H4 (cell line): ENCODE data around the gene ODC1. TPM values are rescaled to one million over a fixed set of nuclear protein-coding genes. Genes with fewer than 3 reads are reported as not detected.
A peak's percentile ranks its signal among the peaks of the same experiment; 100 is the strongest.

Experiments
- DNase-seq: peaks from one replicate; pipeline ENCODE4 v3.0.0-alpha.2; 2015; ENCODE audit warnings: low spot score
- total RNA-seq: library from RNA; depleted of rRNA; stranded (reverse); fragments of >200 nt; shearing (Covaris generic); gene quantifications from 2 replicates; pipeline ENCODE4 v1.2.3, GENCODE V29; 2014; rRNA removed

ODC1 gene
- total RNA-seq, 1 experiment from 2014 or later: 123 TPM

DNA sequence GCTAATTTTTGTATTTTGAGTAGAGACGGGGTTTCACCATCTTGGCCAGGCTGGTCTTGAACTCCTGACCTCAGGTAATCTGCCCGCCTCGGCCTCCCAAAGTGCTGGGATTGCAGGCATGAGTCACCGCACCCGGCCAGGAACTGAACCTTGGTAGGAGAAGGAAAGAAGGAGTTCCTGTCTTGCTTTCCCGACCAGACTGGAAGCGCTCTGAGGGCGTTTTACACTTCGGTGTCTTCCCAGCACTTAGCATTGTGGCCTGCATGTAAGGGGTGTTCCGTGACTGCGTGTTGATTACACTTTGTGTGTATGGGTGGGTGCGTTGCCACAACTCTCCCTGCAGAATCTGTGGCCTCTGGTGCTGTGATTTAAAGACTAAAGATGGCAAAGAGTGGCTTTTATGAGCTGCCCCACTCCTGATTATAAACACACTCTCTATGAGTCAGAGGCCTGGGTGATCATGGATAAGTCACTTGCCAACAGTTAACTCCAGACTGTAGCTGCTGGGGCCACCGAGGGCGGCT is 46.0 kb downstream of the ODC1 start:
- peak; percentile 39 for DNase-seq

DNA sequence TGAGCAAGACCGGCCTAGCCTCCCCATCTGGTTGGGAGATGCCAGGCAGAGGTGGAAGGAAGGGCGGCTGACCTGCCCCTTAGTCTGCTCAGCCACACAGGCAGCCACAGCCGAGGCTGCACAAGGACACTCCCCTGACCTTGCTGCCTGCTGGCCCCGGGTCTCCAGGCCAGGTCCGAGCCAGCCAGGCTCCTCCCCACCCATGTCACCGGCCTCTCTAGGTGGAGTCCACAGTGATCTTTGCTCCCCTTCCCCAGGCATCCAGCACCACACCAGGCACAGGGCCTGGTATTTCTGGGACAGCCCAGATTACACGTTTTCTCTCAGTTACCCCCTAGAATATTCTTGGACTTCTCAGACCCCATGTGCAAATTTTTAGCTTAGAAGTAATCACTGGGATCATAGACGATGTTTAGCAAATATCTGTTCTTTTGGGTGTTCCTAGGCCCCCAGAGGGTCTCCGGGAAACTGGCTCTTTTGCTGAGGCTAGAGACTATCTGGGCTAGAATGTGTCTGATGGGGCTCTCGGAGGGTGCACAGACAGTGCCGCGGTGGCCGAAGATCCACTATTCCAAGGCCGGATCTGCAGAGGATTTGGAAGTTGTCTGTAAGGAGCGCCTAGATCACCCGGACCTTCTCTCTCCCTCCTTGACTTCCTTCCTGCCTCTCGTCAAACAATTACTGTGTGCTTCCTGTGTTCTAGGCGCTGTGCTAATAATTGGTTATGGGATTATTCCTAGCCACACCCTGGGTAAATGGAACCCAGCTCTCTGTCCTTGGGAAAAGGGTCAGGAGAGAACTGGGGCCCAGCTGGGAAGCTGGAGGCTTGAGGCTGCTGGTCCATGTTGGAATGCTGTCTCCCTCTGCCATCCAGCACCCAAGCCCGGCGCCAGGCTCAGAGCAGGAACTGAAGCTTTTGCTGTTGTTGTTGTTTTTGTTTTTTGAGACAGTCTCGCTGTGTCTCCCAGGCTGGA is 46.9 kb downstream of the ODC1 start:
- no peak for DNase-seq

DNA sequence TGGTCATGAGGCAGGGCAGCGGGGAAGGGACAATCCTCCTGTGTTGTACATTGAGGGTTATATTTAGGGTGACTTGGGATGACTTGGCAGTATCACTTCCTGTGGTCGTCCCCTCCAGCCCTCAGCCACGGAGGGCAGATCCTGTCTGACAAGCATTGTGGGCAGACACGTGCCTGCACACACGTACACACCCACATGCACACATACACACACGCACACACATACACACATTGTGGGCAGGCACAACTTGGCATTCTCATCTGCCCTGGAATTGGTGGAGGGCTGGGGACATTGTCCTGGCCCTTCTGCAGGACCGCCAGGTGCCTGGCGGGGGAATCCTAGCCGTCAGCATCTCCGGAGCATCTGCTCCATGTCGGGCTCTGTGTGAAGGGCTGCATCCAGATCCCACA is 47.6 kb downstream of the ODC1 start:
- no peak for DNase-seq

DNA sequence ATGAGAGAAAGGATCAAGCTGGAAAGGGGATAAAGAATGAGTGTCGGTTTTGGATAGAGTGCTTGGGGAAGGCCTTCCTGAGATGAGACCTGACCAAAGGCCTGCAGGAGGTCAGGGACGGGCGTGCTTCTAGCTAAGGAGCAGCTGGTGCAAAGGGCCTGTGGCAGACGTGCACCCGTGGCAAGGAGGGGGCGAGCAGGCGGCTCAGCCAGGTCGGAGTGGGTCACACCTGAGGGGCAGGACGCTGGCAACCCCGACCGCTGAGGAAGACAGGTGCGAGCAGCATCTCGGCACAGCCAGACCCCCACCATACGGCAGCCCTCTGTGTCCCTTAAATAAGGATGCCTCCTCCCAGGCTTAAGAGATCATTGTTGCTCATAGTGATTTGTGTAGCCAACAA is 48.1 kb downstream of the ODC1 start:
- no peak for DNase-seq

DNA sequence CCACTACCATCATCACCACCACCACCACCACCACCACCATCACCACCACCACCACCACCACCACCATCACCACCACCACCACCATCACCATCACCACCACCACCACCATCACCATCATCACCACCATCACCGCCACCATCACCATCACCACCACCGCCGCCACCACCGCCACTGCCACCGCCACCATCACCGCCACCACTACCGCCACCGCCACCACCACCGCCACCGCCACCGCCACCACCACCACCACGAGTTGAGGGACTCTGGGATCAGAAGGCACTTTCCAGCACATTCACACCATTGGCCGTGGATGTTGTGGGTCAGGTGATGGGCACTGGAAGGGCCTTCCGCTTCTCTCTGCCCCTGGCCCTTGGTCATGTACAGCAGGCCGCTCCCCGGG is 48.8 kb downstream of the ODC1 start:
- no peak for DNase-seq

DNA sequence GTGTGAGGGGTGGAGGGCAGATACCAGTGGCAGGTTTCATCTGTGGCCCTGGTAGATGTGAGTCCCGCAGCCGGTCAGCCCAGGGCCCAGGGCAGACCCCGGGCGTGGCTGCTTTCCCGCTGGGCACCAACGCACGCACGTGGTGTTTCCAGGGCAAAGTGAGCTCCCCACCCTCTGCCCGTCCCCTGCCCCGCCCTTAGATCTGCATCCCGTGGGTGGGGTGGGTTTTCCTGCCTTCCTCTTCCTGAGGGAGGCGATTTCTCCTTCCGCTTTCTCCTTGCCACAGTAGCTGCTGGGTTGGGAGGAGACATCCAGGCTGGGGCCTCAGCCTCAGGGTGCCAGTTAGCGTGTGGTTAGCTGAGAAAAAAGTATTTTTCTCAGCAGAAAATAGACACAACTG is 49.6 kb downstream of the ODC1 start:
- DNase-seq: no peak

DNA sequence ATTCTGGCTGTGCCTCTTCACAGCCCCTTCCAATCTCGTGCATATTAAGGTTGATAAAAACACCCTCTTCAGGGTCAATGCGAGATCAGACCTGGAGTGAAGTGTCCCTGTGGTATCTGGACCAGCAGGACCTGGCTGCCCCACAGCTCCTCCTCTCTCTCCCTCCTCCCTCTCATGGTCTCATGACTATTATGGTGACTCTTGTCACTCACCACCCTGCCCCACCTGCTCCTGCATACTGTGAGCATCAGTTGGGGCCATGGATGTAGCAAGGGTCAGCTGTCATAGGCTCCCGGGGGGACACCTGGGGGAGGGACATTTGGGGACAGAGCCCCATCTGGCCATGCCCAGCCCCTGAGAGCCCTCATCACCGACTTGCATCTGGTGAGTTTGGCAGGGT is 50.2 kb downstream of the ODC1 start:
- no peak for DNase-seq

DNA sequence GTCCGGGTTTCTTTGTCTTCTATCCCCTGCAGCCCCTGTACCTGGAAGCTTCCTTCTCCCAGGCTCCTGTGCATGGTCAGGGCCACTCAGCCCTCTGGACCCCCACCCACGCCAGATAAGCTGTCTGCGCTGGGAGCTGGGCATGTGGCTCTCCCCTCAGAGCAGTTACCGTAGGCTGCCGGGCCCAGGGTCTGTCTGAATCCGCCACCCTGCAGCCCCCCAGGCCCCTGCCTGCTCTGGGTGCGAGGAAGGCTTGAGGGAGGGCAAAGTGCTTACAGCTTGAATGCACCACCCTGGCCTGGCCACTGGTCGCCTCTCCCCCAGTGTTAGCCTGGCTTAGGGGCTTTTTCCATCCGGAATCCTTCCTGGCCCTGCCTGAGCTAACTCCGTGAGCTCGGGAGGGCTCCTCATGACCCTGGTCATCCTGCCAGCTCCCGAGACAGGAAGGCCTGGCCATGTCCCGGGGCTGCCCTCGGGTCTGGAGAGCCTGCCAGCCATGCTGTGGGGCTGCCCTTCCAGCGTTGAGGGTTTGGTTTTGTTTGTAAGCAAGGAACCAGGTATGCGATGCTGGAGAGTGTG is 50.7 kb downstream of the ODC1 start:
- no peak for DNase-seq

DNA sequence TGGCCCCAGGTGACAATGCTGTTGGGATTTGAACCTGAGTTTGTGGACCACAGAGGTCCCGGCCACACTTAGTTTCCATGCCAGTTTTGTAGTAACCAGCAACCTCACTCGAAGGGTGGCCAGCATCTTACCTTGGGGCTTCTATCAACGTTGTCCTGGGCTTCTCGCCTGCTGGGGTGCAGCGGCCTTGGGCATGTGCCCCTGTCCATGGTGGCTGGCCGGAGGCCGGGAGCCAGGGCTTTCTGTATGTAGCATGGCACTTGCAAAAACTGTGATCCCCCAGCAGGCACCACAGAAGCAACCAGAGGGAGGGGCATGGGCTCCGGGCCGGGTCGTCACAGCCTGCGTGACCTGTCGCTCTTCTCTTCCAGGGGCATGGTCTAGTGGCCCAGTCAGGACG is 51.7 kb downstream of the ODC1 start:
- no peak for DNase-seq

DNA sequence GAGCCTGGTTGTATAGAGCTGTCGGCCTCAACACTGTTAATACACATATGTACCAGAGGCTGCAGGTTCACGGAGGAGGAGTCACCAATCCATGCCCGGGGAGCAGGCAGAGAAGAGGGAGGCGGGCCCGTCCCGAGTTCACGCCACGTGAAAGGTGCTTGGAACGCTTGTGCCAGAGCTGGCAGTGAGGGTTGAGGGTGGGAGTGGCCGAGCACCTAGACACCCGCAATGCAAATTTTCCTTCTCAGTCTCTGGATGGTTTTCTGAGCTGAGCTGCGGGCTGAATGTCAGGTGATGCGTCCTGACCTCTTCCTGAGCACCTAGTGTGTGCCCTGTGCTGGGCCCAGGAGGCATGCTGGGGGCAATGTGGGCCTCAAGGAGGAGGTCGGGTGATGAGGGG is 52.2 kb downstream of the ODC1 start:
- no peak for DNase-seq

DNA sequence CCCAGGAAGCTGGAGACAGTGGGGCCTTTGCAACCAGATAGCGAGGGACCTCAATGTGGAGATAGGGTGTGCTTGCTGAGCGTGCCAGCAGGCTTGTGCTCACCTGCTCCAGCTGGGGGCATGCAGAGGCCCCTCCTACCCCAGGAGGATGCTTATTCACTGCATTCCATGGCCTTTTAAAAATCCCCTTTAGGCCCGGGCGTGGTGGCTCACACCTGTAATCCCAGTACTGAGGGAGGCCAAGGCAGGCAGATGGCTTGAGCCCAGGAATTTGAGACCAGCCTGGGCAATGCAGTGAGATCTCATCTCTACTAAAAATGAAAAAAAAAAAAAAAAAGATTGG is 54.5 kb downstream of the ODC1 start:
- no peak for DNase-seq

DNA sequence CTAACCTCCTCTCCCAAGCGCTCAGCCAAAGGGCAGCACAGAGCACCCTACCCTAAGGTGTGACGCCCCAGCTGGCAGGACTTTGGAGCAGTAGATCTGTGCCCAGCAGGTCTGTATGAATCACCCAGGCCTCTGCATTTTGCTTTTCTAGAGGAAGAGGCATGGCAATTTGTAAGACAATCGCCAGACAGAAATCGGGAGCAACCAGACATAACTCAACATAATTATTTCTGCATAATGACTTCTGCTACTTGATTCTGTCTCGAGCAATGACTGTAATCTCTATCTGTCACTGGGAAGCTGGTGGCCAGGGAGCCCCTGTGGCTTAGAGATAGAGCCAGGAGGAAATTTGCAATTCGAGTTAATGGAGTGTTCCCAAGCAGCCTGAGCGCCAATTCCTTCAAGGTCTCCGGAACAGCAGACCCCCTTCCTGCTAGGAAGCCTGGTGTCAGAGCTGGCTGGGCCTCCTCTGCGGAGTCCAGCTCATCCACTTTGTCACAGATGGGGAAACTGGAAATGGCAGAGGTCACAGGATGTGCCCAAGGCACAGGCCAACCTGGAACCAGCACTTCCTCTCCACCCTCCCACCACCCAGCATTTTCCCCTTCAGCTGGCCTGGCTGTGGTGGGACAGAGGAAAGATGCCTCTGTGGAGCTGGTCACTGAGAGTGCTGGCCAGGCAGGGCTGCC is 55.0 kb downstream of the ODC1 start:
- DNase-seq: no peak

DNA sequence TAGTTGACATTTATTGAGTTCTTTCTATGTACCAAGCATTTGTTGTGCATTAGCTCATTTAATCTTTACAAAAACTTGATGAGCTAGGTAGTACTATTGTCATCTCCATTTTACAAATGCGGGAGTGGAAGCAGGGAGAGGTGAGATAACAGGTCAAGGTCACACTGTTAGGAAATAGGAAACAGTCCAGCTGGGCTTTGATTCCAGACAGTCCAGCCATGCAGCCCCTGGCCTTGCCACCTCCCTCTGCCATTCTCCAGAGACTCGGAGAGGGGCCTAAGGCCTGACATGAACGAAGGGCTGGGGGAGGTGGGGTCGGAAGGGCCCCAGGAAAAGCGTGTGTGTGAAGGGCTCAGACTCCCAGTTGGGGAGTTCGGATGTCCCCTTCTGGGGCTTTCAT is 55.6 kb downstream of the ODC1 start:
- no peak for DNase-seq

DNA sequence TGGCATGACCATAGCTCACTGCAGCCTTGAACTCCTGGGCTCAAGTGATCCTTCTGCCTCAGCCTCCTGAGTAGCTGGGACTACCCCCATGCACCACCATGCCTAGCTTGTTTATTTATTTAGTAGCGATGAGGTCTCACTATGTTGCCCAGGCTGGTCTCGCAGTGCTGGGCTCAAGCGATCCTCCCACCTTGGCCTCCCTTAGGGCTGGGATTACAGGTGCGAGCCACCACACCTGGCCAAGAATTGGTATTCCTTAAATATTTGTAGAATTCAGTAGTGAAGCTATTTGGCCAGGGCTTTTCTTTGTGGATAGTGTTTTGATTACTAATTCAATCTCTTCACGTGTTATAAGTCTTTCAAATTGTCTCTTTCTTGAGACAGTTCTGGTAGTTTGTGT is 56.0 kb downstream of the ODC1 start:
- no peak for DNase-seq

DNA sequence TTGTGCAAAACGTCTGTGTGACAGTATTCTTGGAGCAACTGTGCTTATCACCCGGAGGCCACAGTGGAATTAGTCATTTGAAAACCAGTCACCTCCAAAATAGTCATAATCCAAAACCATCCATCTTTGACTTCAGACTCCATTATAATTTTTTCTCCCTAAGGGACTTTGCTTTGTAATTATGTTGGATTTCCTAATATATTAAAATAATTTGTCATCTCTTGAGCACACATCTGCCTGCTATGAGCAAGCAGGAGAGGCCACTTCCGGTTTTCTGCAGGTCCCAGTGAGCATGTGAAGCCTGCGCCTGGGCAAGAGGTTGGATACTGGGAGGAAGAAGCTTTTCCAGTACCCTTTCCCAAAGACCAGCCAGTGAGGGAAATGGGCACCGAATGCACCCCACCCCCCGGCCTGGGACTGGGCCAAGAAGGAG is 57.7 kb downstream of the ODC1 start:
- no peak for DNase-seq

Other genes starting within 250 kb of the ODC1 start
- gene HPCAL1, start 145.4 kb downstream of the ODC1 start, total RNA-seq: 40.4 and 50.8 TPM in 2 replicates
- gene NOL10, start 241.6 kb upstream of the ODC1 start, total RNA-seq: 26.3 and 27.9 TPM in 2 replicates